Dermis microvascular lymphatic vessel endothelial cell (primary cell): ENCODE results near the gene ZFAND2A. TPM values are rescaled to one million over a fixed set of nuclear protein-coding genes. Genes with fewer than 3 reads are reported as not detected.
"Not testable (repeated sequence)": the region's sequence is repeated elsewhere in the genome, so short reads cannot be mapped to it uniquely, and the experiment has no call there.

Source experiments
- DNase-seq, 2 donors: peaks; one replicate each; pipeline versions ENCODE4 v3.0.0 to v3.0.0-alpha.2; 2010; ENCODE audit warnings: low read depth in 2 of 2
- total RNA-seq: library from RNA; depleted of rRNA; stranded (reverse); fragments of >200 nt; gene quantifications from 2 replicates; pipeline ENCODE4 v1.2.1, GENCODE V29; 2014

Gene ZFAND2A
- total RNA-seq, result 10.0 and 15.4 TPM in 2 replicates

- DNase-seq, result peak; percentile 90 to 99
Observed at GRCh38 chr7:1159891-1160669, at the start of gene ZFAND2A. Gene ZFAND2A, minus strand, starts transcription at chr7:1160196. Its CDS starts 1,984 bp downstream, at chr7:1158212.

GRCh38 chr7:1209097-1209496, 49.1 kb upstream of the ZFAND2A start:
- DNase-seq, result no peak

- not testable (repeated sequence) for DNase-seq
Observed at GRCh38 chr7:1205742-1206141, 45.7 kb upstream of the ZFAND2A start.

- DNase-seq, result no peak
Observed at GRCh38 chr7:1204460-1205140, 44.6 kb upstream of the ZFAND2A start.

- DNase-seq, result not testable (repeated sequence)
Observed at GRCh38 chr7:1202914-1203313, 42.9 kb upstream of the ZFAND2A start.

GRCh38 chr7:1201916-1202315, 41.9 kb upstream of the ZFAND2A start:
- DNase-seq, result no peak

- DNase-seq, result no peak
Observed at GRCh38 chr7:1200045-1200444, 40.0 kb upstream of the ZFAND2A start.

- no peak for DNase-seq
Observed at GRCh38 chr7:1197997-1198625, 38.1 kb upstream of the ZFAND2A start.

GRCh38 chr7:1196950-1197349, 37.0 kb upstream of the ZFAND2A start:
- no peak for DNase-seq

- not testable (repeated sequence) for DNase-seq
Observed at GRCh38 chr7:1196441-1196840, 36.4 kb upstream of the ZFAND2A start.

GRCh38 chr7:1193593-1194424, 33.8 kb upstream of the ZFAND2A start:
- peak in 1 of 2 donors; percentile 65 for DNase-seq

- DNase-seq, result peak; percentile 85 to 92
Observed at GRCh38 chr7:1192171-1192676, 32.2 kb upstream of the ZFAND2A start.

- DNase-seq, result no peak
Observed at GRCh38 chr7:1189986-1190772, 30.2 kb upstream of the ZFAND2A start.

- no peak for DNase-seq
Observed at GRCh38 chr7:1188720-1189294, 28.8 kb upstream of the ZFAND2A start.

- DNase-seq, result no peak
Observed at GRCh38 chr7:1187127-1187526, 27.1 kb upstream of the ZFAND2A start.

- peak in 1 of 2 donors; percentile 48 for DNase-seq
Observed at GRCh38 chr7:1181640-1182039, 21.6 kb upstream of the ZFAND2A start.

GRCh38 chr7:1181031-1181430, 21.0 kb upstream of the ZFAND2A start:
- DNase-seq, result no peak

GRCh38 chr7:1176891-1177373, 16.9 kb upstream of the ZFAND2A start:
- peak in 1 of 2 donors; percentile 68 for DNase-seq

GRCh38 chr7:1175967-1176851, 16.2 kb upstream of the ZFAND2A start:
- peak; percentile 50 to 70 for DNase-seq
